IMR-90 (cell line): Measurements from ENCODE around the gene C2CD4B. TPM values are rescaled to one million over a fixed set of nuclear protein-coding genes. Genes with fewer than 3 reads are reported as not detected.

Source experiments
- ATAC-seq: fragments of 200-7000 bp; cut with Tn5 transposase; 2 replicates; pipeline ENCODE4 v1.9.1; 2020; ENCODE audit warnings: low read depth, mild to moderate bottlenecking, moderate library complexity
- BruUV-seq: library from RNA; stranded (reverse); fragments of 400-500 nt; replicated peaks from 2 replicates; lab custom pipeline; 2021; lab: Mats Ljungman, UMichigan
- CTCF ChIA-PET: fragments of 300-600 bp; formaldehyde crosslinking; extraction: SDS; loops from one replicate; lab custom pipeline; 2021; ENCODE audit warnings: antibody characterized with exemption; lab: Yijun Ruan, JAX
- POLR2A ChIA-PET: fragments of 300-600 bp; sonication (Branson Sonifier 250); formaldehyde crosslinking; loops from one replicate; lab custom pipeline; 2022; ENCODE audit warnings: antibody characterized with exemption; ENCODE audit not compliant: unreplicated experiment; lab: Charles Lee
- DNase-seq: peaks from one replicate; pipeline ENCODE4 v3.0.0; 2013
- H2AFZ ChIP-seq: replicated peaks from 2 replicates; pipeline ENCODE3; 2013; ENCODE audit warnings: low read length, mild to moderate bottlenecking; ENCODE audit not compliant: poor library complexity
- H2AK5ac ChIP-seq: 2 replicates; pipeline ENCODE4 v1.6.1; 2013; ENCODE audit warnings: low read depth, low read length, inconsistent platforms
- H2AK9ac ChIP-seq: replicated peaks from 2 replicates; pipeline ENCODE3; 2013; ENCODE audit warnings: mild to moderate bottlenecking, low read depth, low read length, moderate library complexity; ENCODE audit not compliant: poor library complexity
- H2BK120ac ChIP-seq: 2 replicates; pipeline ENCODE4 v1.6.1; 2013; ENCODE audit warnings: low read depth, low read length, inconsistent platforms
- H2BK15ac ChIP-seq: 3 replicates; pipeline ENCODE4 v1.6.1; 2013; ENCODE audit warnings: low read depth, low read length, inconsistent platforms
- H2BK20ac ChIP-seq: 2 replicates; pipeline ENCODE4 v1.6.1; 2013; ENCODE audit warnings: low read depth, mild to moderate bottlenecking, inconsistent platforms, low read length, moderate library complexity
- H2BK5ac ChIP-seq: 2 replicates; pipeline ENCODE4 v1.6.1; 2013; ENCODE audit warnings: mild to moderate bottlenecking, low read depth, low read length, inconsistent platforms; ENCODE audit not compliant: poor library complexity, severe bottlenecking
- H3K14ac ChIP-seq: replicated peaks from 2 replicates; pipeline ENCODE4 v1.6.1; 2013; ENCODE audit warnings: low read depth, low read length, inconsistent platforms
- H3K18ac ChIP-seq: 2 replicates; pipeline ENCODE4 v1.6.1; 2013; ENCODE audit warnings: low read depth, low read length, control low read depth
- H3K23ac ChIP-seq: 2 replicates; pipeline ENCODE4 v1.6.1; 2013; ENCODE audit warnings: low read depth, low read length, inconsistent platforms
- H3K27ac ChIP-seq: 2 replicates; pipeline ENCODE4 v1.5.1; 2013; ENCODE audit warnings: mild to moderate bottlenecking, control low read depth, low read length; ENCODE audit not compliant: insufficient read depth
- H3K27me3 ChIP-seq: 2 replicates; pipeline ENCODE4 v1.6.1; 2013; ENCODE audit warnings: low read length; ENCODE audit not compliant: control insufficient read depth, insufficient read depth
- H3K36me3 ChIP-seq: 2 replicates; pipeline ENCODE4 v1.6.1; 2013; ENCODE audit warnings: low read length, mixed read lengths; ENCODE audit not compliant: control insufficient read depth, insufficient read depth
- H3K4ac ChIP-seq: 2 replicates; pipeline ENCODE4 v1.6.1; 2013; ENCODE audit warnings: low read depth, low read length, inconsistent platforms
- H3K4me1 ChIP-seq: 2 replicates; pipeline ENCODE4 v1.6.1; 2013; ENCODE audit warnings: low read length, mixed read lengths; ENCODE audit not compliant: control insufficient read depth, insufficient read depth
- H3K4me2 ChIP-seq: 2 replicates; pipeline ENCODE4 v1.6.1; 2013; ENCODE audit warnings: low read depth, mild to moderate bottlenecking, control low read depth, low read length, moderate library complexity
- H3K4me3 ChIP-seq: 2 replicates; pipeline ENCODE4 v1.5.1; 2013; ENCODE audit warnings: low read depth, mild to moderate bottlenecking, control low read depth, low read length, moderate library complexity; ENCODE audit not compliant: insufficient read depth
- H3K56ac ChIP-seq: 2 replicates; pipeline ENCODE4 v1.6.1; 2013; ENCODE audit warnings: low read length, inconsistent platforms; ENCODE audit not compliant: insufficient read depth; ENCODE audit errors: extremely low read depth
- H3K79me1 ChIP-seq, 2 experiments: 2 replicates each; pipeline ENCODE4 v1.6.1; 2013; ENCODE audit warnings: low read length in 2 of 2, inconsistent platforms in 1 of 2, low read depth in 1 of 2
- H3K9ac ChIP-seq: 2 replicates; pipeline ENCODE4 v1.6.1; 2013; ENCODE audit warnings: low read depth, low read length, control low read depth
- H3K9me1 ChIP-seq: 2 replicates; pipeline ENCODE4 v1.6.1; 2013; ENCODE audit warnings: low read length, inconsistent platforms; ENCODE audit not compliant: insufficient read depth
- H3K9me3 ChIP-seq: 2 replicates; pipeline ENCODE4 v1.6.1; 2013; ENCODE audit warnings: low read length; ENCODE audit not compliant: control insufficient read depth, insufficient read depth
- H4K20me1 ChIP-seq: 2 replicates; pipeline ENCODE4 v1.6.1; 2013; ENCODE audit warnings: low read length, inconsistent platforms; ENCODE audit not compliant: insufficient read depth
- H4K5ac ChIP-seq: 2 replicates; pipeline ENCODE4 v1.6.1; 2013; ENCODE audit warnings: mild to moderate bottlenecking, low read depth, low read length, control low read depth
- H4K8ac ChIP-seq, 2 experiments: 2 replicates each; pipeline ENCODE4 v1.6.1; 2013; ENCODE audit warnings: low read depth in 2 of 2, low read length in 2 of 2, control low read depth in 1 of 2, inconsistent platforms in 1 of 2
- H4K91ac ChIP-seq: 2 replicates; pipeline ENCODE4 v1.6.1; 2013; ENCODE audit warnings: low read depth, low read length, inconsistent platforms; ENCODE audit not compliant: insufficient read depth
- CHD1 ChIP-seq: IDR thresholded peaks from 2 replicates; pipeline ENCODE4 v1.6.1; 2012; ENCODE audit warnings: low read depth, low read length, improper control_type of control experiment
- MXI1 ChIP-seq: IDR thresholded peaks from 2 replicates; pipeline ENCODE4 v1.6.1; 2012; ENCODE audit warnings: low read depth, mild to moderate bottlenecking, low read length, moderate library complexity, borderline replicate concordance
- WGBS, 2 experiments: methylation state at CpG; one replicate each; pipeline versions ENCODE4 v1.1.5 to v1.1.7; 2013; ENCODE audit warnings: missing lambda C conversion rate in 2 of 2; ENCODE audit not compliant: insufficient read length in 1 of 2; ENCODE audit errors: extremely low coverage in 2 of 2; 5-methylcytosine and 5-hydroxymethylcytosine counted together
- dilution Hi-C: fragments of 300-500 bp; cut with HindIII; formaldehyde crosslinking; loops from one replicate; pipeline ENCODE4 v1.14.3; 2018; ENCODE audit warnings: low sequenced_read_pairs; ENCODE audit not compliant: unreplicated experiment
- in situ Hi-C: fragments of 300-500 bp; cut with MboI; formaldehyde crosslinking; loops from 3 replicates; pipeline ENCODE4 v1.14.3; 2019; ENCODE audit warnings: low sequenced_read_pairs, inconsistent platforms, mixed read lengths
- intact Hi-C: fragments of 100-400 bp; cut with micrococcal nuclease; formaldehyde crosslinking; loops from 2 replicates; pipeline ENCODE4 v1.10.0; 2022
- polyA plus RNA-seq, 3 experiments: library from polyadenylated mRNA; depleted of rRNA; stranded (reverse); fragments of >200 nt; gene quantifications; 2 replicates each; pipeline ENCODE4 v1.2.3, GENCODE V29; 2012; ENCODE audit warnings: low replicate concordance in 1 of 3
- total RNA-seq: library from RNA; depleted of rRNA; stranded (reverse); fragments of >200 nt; gene quantifications from 2 replicates; pipeline ENCODE4 v1.2.3, GENCODE V29; 2012

Gene C2CD4B
- total and polyA plus RNA-seq, 2 of the 4 experiments (the other 2 are of a cell fraction), result not detected

DNA sequence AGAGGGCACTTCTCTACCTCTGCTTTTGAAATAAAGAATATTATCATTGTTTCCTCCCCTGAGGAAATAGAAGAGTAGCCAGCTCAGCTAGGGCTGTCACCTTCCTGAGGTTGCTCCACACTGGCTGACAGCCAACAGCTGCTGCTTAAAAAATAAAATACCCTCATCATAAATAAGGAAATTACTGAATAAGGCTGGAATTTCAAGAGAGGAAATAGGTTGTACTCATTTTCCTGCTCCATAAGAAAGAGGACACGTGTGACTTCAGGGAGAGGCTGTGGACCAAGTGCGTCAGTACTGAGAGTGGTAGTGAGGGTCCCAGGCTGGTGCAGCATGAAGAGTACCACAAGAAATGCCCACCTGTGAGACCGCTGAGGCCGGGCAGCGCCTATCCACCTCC is 8.1 kb upstream of the C2CD4B start:
- Histone ChIP-seq H3K4me1 (no peaks in the 10 kb centered on the region), H3K4me2 (no peak overlapping the region), H4K5ac (no peak overlapping the region), H3K14ac (no peak overlapping the region), H3K9me3 (no peaks in the 10 kb centered on the region), H4K91ac (no peak overlapping the region), H2BK15ac (no peak overlapping the region), H2AK9ac (no peak overlapping the region), H2BK20ac (no peak overlapping the region), H3K9me1 (no peaks in the 10 kb centered on the region), H4K20me1 (no peaks in the 10 kb centered on the region), H3K23ac (no peak overlapping the region), H3K56ac (no peak overlapping the region), H2BK120ac (no peak overlapping the region), H3K36me3 (no peaks in the 10 kb centered on the region), H2AK5ac (no peak overlapping the region), H3K4ac (no peak overlapping the region), H3K27me3 (peaks cover 27% of the 10 kb centered on the region), H3K4me3 (no peak overlapping the region), H3K79me1 (no peaks in the 10 kb centered on the region), H3K18ac (no peak overlapping the region), H3K27ac (no peak overlapping the region), H2BK5ac (no peak overlapping the region), H3K9ac (no peak overlapping the region), H2AFZ (peak overlapping the region; percentile 41), H4K8ac (no peak overlapping the region)
- intact Hi-C loops, result loop anchor here (10.0 kb wide), 1 partner anchor 62 kb away; no protein-coding TSS in a partner anchor
- no peak for TF ChIP-seq MXI1
- TF ChIP-seq CHD1, result no peak
- ATAC-seq, result no peak
- POLR2A ChIA-PET, result no interaction called here
- dilution Hi-C loops, result no loop called here
- BruUV-seq, result no TSS peak
- DNase-seq, result no peak
- in situ Hi-C loops, result no loop called here
- no CpG with 5 or more reads among the region's 5 CpGs for WGBS, 2 experiments
- CTCF ChIA-PET, result no interaction called here
